Hematopoietic multipotent progenitor cell (in vitro differentiated cells): ENCODE measurements around the gene SERP2. TPM values are rescaled to one million over a fixed set of nuclear protein-coding genes. Genes with fewer than 3 reads are reported as not detected.
A peak's percentile ranks its signal among the peaks of the same experiment; 100 is the strongest.

Experiments
- DNase-seq, 3 donors: peaks; one replicate each; pipeline ENCODE4 v3.0.0-alpha.2; 2011 to 2015; ENCODE audit warnings: low read depth in 2 of 3, low spot score in 2 of 3
- total RNA-seq: library from RNA; depleted of rRNA; stranded (reverse); fragments of >200 nt; gene quantifications from one replicate; pipeline ENCODE4 v1.2.3, GENCODE V29; 2012

SERP2 gene
- total RNA-seq, 1 donor, result 0.54 TPM

DNA sequence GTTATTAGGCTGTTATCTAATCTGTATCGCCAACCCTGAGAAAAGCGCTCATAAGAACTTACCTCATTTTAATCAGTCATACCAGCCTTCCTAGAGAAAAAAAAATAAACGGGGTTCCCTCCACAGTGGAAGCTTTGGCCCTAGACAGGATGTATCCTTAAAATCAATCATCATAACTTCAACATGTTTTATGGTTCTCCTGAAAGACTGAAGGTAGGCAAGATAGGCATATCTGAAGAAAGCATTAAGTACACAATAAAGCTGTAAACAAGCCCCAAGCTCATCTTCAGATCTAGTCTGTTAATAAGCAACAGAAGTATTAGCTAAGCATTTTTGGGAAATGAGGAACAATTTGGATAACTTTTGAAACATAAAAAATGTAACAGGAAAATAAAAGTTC is 18.7 kb upstream of the SERP2 start:
- no peak for DNase-seq

DNA sequence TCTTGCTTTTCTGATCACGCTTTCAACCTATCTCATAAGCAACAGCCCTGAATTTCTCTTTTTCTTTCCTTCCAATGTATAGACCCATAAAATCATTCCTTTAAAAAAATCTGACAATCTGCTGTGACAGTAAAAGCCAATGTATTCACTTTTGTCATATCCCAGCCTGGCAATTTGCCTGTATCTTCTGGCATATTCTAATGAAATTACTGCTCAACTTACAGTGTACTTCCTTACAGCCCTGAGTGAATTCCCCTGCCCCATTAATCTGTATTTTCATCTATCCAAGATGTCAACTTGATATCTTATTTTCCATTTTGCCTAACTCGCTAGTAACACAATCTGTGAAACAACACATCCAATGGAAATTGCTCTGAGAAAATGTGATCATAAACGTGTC is 18.0 kb upstream of the SERP2 start:
- no peak for DNase-seq

DNA sequence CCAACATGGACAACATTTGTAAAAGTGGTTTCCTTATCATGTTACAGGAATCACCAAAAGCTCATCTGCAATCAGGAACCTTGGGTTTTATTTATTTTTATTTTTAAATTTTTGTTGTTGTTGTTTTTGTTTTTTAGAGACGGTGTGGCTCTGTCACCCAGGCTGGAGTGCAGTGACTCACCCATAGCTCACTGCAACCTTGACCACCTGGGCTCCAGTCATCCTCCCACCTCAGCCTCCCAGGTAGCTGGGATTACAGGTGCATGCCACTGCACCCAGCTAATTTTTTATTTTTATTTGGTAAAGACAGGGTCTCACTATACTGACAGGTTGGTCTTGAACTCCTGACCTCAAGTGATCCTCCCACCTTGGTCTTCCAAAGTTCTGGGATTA is 13.6 kb upstream of the SERP2 start:
- no peak for DNase-seq

DNA sequence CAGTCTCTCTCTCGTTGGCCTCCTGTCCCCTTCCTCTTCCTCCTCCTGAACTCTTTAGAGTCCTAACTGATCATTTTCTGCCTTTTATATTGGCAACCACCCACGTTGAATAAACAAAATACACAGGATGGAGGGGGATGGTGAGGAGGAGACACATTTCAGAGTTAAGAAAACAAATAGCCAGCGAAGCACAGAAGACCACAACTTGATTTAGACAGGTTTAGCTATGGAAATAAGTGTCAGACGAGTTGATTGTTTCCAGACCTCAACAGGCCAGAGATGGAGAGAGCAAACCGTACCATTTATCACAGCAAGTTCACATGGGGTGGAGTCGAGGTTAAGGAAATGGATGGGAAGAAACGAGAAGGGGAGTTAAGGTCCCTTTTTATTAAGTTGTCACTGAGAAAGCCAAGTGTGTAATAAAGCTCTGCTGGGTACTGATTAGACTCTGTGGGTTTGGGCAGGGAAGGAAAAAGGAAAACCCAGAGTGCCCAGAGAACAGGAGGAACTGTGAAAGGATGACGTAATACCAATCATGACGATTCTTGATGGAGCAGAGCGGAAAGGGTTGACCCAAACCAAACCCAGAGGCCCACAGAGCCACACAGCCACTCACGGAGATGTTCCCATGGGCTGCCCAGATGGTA is 11.1 kb upstream of the SERP2 start:
- peak in 2 of 3 donors; percentile 65 to 77 for DNase-seq

DNA sequence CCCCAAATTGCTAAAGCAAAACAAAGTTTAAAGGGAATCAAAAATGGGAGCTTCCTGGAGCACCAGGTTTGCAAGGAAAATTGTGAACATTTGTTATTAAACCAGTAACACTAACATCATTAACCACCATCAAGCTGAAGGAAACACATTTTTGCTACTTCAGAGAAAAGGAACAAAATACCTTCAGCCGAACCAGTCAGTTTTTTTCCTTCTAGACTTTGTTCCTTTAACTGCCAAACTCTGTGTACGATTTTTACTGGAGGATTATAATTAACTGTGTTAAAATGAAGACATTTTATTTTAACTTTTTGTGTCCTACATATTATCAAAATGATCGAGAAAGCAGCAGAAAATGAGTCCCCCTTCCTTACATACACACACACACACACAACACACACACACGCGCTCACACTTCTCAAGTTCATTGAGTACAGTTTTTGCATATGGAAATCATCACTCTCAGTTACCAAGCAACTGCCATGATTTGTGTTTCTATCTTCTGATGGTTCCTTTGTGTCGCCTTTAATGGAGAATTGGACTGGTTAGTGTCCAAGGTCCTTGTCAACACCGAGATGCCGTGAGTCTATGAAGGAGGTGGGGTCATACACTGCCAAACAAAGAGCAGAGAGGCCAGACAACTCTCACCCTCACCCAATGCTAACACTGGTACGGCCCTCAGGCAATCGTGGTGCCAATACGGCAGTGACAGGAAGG is 9.8 kb upstream of the SERP2 start:
- peak in 1 of 3 donors; percentile 61 for DNase-seq

DNA sequence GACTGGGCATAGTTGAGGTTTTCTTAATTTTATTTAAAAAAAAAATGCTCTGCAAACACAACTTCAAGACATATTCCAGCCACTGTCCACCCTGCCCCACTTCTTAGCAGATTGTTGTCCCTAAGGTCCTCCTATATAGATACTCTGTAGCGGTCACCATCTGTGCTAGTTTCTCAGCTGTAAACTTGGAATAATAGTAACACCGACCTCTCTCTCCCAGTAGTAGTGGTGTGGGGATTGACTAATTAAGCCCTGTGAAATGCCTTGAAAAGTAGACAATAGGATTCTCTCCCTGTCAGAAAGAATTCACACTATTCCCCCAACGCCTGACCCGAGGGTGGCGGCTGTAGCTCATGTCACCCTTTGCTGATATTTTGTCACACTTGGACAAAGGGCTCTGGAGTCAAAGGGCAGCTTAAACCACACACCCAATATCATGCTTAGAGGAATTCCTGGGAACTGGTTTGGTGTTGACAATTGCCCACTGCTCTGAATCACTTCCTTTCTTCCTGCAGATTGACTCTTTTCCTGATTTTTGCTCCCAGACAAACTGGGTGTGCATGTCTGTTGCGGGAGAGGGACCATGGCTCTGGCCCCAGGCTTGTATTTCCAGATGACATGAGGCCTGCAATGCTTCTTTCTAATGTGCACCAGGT is 9.2 kb upstream of the SERP2 start:
- DNase-seq, result no peak

DNA sequence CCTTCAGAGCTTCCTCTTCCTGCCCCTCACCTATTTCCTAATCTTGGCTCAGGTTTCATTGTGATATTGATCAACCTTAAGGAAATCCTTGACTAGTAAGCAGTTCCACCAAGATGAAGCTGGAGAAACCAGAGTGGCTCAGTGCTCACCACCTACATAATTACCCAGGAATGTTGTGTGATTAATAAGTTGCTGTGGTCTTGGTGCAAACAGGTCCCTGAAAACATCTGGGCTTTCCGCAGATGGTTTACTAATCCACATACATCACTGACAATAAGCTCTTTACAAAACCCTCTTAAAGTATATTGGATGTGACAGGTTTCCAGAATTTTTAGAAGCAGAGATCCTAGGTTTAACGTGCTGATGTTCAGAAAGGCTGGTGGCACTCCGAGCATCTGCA is 8.6 kb upstream of the SERP2 start:
- DNase-seq, result no peak

DNA sequence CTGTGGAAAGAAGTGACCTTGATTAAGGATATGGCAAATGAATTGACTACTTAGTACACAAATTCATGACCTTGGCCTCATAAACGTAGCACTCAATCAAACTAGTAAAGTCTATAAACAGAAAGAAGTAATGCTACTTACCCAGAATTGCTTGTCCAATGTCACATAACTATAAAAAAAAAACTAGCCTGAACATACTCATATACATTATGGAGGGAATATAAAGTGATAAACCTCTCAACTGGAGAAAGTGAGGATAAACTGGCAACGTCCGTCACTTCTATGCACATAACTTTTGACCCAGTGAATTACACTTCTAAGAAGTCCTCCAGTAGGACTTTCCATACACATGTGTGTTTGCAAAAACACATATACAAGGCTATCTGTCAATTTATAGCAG is 7.7 kb upstream of the SERP2 start:
- DNase-seq, result no peak

DNA sequence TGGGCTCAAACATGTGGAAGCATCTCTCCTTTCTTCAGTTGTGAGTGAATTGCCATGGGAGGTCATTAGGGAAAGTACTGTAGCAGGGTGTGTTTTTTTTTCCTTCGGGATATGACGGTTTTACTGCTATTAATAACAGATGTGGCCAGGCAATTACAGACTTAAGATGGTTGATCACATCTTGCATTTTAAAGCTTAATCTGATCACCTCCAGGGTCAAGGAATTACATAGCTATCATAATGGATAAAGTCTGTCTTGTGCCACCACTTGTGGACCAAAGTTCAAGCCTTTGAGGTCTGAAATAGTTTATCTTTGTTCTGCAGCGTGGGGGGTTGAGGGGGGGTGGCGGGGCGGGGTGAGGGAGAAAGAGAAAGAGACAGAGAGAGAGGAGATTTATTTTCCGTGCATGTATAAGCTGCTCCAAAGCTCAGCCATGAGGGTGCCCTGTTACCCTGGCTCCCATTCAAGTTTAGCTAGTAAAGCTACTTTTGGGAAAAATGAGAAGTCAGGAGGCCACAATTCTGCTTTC is 5.5 kb upstream of the SERP2 start:
- DNase-seq, result peak in 1 of 3 donors; percentile 46

DNA sequence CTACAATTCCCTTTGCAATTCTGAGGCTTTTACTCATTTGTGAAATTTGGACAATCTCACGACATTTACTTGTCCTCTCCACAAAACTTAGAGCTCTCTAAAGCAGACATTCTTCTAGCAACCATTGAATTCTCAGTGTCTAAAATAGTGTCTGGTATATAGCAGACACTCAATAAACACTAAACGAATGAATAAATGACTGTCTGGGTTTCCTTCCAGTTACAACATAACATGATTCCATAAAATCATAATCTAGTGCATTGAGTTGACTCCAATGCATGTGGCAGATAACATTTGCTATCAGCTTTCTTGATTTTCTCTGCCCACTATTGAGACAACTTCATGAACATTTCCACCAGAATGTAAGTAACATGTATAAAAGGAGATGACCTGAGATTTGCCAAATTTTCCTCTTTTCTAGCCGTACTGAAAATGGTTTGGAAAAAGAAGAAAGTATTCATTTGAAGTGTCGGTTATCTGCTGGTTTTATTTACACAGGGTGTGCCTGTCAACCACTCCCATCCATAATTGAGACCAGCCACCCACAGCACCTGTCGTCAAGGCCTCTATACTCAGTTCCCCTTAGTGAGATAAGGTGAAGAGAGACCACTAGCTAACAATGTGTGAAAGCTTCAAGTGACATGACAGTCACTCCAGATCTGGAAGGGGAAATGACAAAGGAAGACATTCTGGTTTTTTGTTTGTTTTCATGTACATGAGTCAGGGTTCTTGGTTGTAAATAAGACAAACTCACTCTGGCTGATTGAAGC is 4.8 kb upstream of the SERP2 start:
- DNase-seq, result peak in 1 of 3 donors; percentile 48

DNA sequence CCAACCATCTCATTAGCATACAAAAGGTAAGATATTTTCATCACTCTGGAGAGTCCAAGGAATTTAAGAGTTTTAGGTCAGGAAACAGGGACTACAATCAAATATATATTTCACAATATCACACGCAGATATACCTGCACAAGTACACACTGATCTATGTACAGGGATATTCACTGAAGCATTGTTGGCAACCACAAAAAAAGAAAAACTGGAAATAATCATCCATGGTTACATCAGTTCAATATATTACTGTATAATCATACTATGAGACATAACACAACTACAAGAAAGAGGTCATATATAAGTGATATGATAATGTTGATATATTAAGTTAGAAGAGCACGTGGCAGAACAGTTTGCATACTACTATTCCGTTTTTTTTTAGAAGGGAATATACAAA is 2.2 kb upstream of the SERP2 start:
- no peak for DNase-seq

DNA sequence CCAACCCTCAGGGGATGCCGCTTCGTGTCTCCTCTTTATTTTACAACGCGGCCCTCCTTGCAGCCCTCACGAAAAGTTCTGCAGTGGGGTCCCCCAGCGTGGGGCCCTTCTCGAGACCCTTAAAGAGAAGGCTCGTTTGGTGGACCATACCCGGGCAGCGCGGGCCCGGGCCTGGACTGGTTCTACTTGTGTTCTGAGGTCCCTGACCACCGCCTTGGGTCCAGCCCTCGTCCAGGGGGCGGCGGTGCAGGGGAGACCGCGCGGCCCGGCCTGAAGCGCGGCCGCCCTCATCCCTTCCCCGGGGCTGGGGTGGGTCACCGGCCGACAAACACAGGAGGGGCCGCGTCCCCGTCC is 400 bp upstream of the SERP2 start:
- no peak for DNase-seq

DNA sequence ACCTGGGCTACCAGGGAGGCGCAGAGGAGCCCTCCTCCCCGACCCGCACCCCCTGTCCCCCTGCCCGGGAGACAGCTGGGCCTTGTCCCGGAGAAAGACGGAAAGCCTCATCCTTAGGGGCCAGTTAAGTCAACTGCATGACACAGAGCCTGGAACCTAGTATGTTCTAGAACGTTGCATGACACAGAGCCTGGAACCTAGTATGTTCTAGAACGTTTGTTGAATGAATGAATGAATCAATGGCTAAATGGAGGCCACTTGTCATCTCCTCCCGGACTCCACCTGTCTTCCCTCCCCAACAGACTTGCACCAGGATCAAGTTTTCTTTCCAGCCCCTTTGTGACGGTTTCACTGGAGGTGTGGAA is 706 bp downstream of the SERP2 start:
- DNase-seq, result no peak

DNA sequence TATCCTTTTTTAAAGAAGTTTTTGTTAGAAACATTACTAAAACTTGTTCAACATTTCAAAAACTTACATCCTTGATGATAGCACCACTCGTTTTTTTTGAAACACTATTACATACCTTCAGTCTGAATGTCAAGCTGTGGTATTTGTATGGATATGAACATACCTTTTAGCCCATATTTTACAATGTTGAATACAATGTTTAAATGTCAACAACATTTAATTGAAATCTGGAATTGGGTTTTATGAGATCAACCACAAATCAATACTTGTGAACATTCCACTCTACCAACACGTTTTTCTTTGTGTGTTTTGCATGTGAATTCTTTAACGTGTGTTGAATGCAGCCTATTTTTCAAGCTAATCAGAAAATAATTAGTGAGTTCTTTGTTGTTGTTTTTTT is 4.7 kb downstream of the SERP2 start:
- DNase-seq, result no peak

DNA sequence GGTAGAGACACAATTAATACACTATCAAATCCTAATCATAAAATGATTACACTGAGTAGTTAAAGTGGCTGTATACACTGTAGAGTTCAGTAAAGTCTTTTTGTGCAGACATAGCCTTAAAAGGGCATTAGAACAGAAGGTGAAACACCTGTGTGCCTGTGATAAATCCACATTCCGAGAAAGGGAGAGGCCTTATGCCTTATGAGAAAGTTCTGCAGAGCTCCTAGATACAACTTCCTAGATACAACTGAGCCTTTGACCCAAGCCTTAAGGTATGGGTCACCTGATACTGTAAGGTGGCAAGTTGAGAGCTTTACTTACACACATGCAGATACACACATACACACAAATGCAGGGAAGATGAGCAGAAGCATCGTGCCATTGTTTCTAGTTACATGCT is 6.3 kb downstream of the SERP2 start:
- no peak for DNase-seq

DNA sequence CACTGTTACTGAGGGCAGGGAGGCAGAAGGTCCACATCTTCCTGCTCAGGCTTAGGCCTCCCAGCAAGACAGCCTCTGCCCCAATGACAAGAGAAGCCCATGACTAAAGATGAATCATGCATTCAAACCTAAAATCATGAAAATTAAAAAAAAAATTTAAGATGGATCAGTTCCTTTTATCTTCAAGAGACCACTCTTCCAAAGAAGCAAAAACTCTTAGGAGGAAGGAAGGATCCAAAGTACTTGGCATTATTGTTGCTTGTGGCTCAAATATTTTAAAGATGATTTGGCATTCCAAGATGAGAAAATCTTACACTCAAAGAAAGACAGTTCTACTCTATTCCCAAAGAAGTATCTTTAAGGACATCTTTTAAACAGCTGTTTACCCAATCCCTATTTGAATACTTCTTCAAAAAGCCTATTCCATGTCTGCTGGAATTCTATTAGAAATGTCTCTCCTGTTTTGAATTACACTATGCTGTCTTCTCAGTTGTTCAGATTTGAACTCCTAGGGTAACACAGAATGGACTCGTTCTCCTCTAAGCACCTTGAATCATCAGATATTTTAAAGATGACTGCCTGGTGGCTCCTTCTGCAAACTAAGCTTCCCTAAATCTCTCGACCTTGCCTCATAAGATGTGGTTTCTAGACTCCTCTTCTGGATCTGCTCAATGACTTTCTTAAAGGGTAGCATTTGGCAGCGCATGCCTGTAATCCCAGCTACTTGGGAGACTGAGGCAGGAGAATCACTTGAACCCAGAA is 7.0 kb downstream of the SERP2 start:
- no peak for DNase-seq

DNA sequence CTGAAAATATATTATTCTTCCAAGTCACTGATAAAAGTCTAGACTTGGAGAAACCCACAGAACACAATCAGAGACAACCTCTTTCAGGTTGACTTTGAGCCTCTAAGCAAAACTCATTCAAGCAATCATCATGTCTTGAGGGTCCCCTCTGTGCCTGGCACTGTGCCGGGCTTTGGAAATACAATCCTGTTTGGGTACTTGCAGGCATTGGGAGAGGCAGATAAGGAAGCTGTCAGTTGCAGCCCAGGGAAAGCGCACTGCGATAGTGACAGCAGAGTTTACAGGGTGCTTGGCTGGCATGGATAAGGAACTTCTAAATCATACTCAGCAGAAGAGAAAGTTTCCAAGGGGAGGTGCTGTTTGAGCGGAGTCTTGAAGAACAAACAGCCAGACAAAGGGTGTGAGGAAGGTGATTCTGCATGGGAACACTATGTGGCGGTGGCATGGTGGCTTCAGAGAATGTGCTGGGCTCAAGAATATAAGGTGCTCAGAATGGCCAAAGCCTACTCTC is 9.1 kb downstream of the SERP2 start:
- DNase-seq, result peak in 1 of 3 donors; percentile 59

DNA sequence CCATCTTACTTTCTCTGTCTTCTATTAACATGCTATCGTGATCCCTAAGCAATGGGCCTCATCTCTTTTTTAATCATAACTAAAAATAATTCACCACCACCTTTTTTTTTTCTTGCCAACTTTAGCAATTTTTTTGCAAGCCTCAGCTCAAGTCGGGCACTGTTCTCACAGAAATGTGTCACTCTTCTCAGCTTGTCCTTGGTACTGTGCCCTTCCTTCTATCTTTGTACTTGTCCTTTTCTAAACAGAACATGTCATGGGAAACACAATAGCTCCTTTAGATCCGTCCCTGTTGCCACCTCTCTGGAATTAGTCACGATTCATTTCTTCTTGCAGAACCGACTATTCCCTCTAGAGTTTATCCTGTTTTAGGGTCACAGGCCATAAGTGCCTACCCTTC is 10.3 kb downstream of the SERP2 start:
- no peak for DNase-seq

DNA sequence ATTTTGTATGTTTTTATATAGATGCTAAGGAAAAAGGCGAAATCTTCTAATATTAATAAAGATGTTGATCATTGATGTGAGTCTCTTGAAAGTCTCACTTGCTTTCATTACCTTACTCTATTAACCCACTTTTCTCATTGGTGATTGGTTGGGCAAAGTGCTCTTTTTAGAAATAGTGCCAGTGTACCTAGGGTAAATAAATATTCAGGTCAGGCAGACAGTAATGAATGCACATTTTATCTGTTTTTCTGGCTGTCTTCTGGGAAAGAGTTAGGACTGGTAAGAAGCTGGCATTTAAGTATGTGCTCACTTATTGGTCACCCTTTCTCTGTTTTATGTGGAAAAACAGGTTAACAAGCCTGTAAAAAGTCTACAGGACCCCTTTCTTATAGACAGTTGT is 11.2 kb downstream of the SERP2 start:
- DNase-seq, result no peak

DNA sequence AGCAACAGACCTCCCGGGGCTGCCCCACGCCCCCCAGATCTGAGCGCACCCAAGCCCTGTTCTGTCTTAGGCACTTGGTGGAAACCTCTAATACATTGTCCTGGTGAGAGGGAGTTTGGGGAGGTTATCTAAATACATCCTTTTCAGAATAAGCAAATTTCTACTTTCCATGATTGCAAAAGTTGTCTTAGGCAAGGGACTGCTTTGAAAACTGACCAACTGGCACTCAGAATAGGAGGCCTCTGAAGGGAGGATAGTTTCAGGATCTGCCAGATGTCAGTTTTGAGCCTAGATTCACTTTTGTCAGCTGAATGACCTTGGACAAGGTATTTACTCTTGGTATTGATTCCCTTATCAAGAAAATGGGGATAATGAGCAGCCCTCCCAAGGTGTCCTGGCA is 11.8 kb downstream of the SERP2 start:
- no peak for DNase-seq
